Endothelial cell of umbilical vein (primary cell): ENCODE data around the gene SAT2. TPM values are rescaled to one million over a fixed set of nuclear protein-coding genes. Genes with fewer than 3 reads are reported as not detected.

Source experiments
- BruUV-seq: library from RNA; stranded (reverse); fragments of 400-500 nt; replicated peaks from 2 replicates; lab custom pipeline; 2021; lab: Mats Ljungman, UMichigan
- CTCF ChIA-PET: fragments of 300-600, 350-600 bp; sonication (Branson Sonifier 250); formaldehyde crosslinking; loops from one replicate; lab custom pipeline; 2021; ENCODE audit warnings: antibody characterized with exemption, inconsistent platforms; lab: Charles Lee
- POLR2A ChIA-PET: fragments of 300-600, 350-600 bp; sonication (Branson Sonifier 250); formaldehyde crosslinking; loops from one replicate; lab custom pipeline; 2021; ENCODE audit warnings: antibody characterized with exemption, inconsistent platforms; lab: Charles Lee
- DNase-seq: peaks from one replicate; pipeline ENCODE4 v3.0.0-alpha.2; 2011; ENCODE audit warnings: low read depth, low spot score
- FAIRE-seq: peaks from 2 replicates; lab custom pipeline; 2011; peaks lifted over from hg19 to GRCh38; lab: Jason Lieb, UNC
- H2AFZ ChIP-seq: 2 replicates; pipeline ENCODE4 v1.6.0; 2012; ENCODE audit warnings: low read depth, low read length, control low read depth, inconsistent platforms
- H3K27ac ChIP-seq: 2 replicates; pipeline ENCODE4 v1.5.1; 2011; ENCODE audit warnings: low read depth, mild to moderate bottlenecking, control low read depth, low read length, moderate library complexity; ENCODE audit not compliant: insufficient read depth
- H3K27me3 ChIP-seq, 2 experiments: 2 replicates each; pipeline versions ENCODE4 v1.6.0 to v1.6.1; 2011; ENCODE audit warnings: low read length in 2 of 2, mixed read lengths in 1 of 2; ENCODE audit not compliant: control insufficient read depth in 2 of 2, insufficient read depth in 2 of 2
- H3K36me3 ChIP-seq, 2 experiments: 2 replicates in 1 of 2; 3 replicates in 1 of 2; pipeline ENCODE4 v1.5.1; 2011; ENCODE audit warnings: low read length in 2 of 2, mild to moderate bottlenecking in 1 of 2, moderate library complexity in 1 of 2; ENCODE audit not compliant: control insufficient read depth in 2 of 2, insufficient read depth in 2 of 2; ENCODE audit errors: extremely low read depth in 1 of 2
- H3K4me1 ChIP-seq: 3 replicates; pipeline ENCODE4 v1.5.1; 2011; ENCODE audit warnings: mild to moderate bottlenecking, low read length; ENCODE audit not compliant: control insufficient read depth, insufficient read depth; ENCODE audit errors: extremely low read depth
- H3K4me2 ChIP-seq: 2 replicates; pipeline ENCODE4 v1.6.1; 2011; ENCODE audit warnings: low read length, control low read depth, mixed read lengths; ENCODE audit not compliant: insufficient read depth
- H3K4me3 ChIP-seq, 3 experiments: fragments of 200-600 bp in 1 of 3; sonication (generic), shearing (Covaris generic) in 1 of 3; replicated peaks in 1 of 3; 2 replicates each; pipeline ENCODE4 v1.5.1; 2011 to 2016; ENCODE audit warnings: control low read depth in 3 of 3, low read length in 3 of 3, mild to moderate bottlenecking in 2 of 3, inconsistent platforms in 1 of 3, low read depth in 1 of 3, moderate library complexity in 1 of 3; ENCODE audit not compliant: insufficient read depth in 1 of 3
- H3K79me2 ChIP-seq: 2 replicates; pipeline ENCODE4 v1.6.0; 2012; ENCODE audit warnings: low read length, inconsistent platforms; ENCODE audit not compliant: control insufficient read depth, insufficient read depth
- H3K9ac ChIP-seq: replicated peaks from 2 replicates; pipeline ENCODE3; 2011; ENCODE audit warnings: low read length, control low read depth; ENCODE audit not compliant: insufficient read depth; ENCODE audit errors: extremely low read depth
- H3K9me1 ChIP-seq: replicated peaks from 3 replicates; pipeline ENCODE4 v1.6.0; 2011; ENCODE audit warnings: mild to moderate bottlenecking, low read length; ENCODE audit not compliant: control insufficient read depth, insufficient read depth; ENCODE audit errors: extremely low read depth
- H3K9me3 ChIP-seq: replicated peaks from 2 replicates; pipeline ENCODE4 v1.5.1; 2012; ENCODE audit warnings: low read length, inconsistent platforms; ENCODE audit not compliant: control insufficient read depth, insufficient read depth
- H4K20me1 ChIP-seq: replicated peaks from 2 replicates; pipeline ENCODE3; 2011; ENCODE audit warnings: mild to moderate bottlenecking, low read length; ENCODE audit not compliant: control insufficient read depth, insufficient read depth; ENCODE audit errors: extremely low read depth
- FOS ChIP-seq: IDR thresholded peaks from 2 replicates; pipeline ENCODE4 v1.6.1; 2011; ENCODE audit warnings: mild to moderate bottlenecking, low read length, moderate library complexity, borderline replicate concordance; ENCODE audit not compliant: insufficient read depth
- MYC ChIP-seq: IDR thresholded peaks from one replicate; pipeline ENCODE4 v1.6.1; 2011; ENCODE audit warnings: mild to moderate bottlenecking, low read depth, low read length
- dilution Hi-C: fragments of 300-500 bp; cut with MboI; formaldehyde crosslinking; loops from one replicate; pipeline ENCODE4 v1.15.0; 2019; ENCODE audit warnings: low sequenced_read_pairs; ENCODE audit not compliant: extremely low pct_ligation_motif_present
- intact Hi-C: fragments of 100-400 bp; cut with micrococcal nuclease; formaldehyde crosslinking; loops from one replicate; pipeline ENCODE4 v1.10.0; 2022
- polyA plus RNA-seq, 4 experiments: library from polyadenylated mRNA; depleted of rRNA in 3 of 4; stranded (reverse) in 3 of 4; unstranded in 1 of 4; fragments of >200 nt; gene quantifications; 2 replicates each; pipeline versions ENCODE4 v1.2.1 to v1.2.3, GENCODE V29; 2011 to 2012; ENCODE audit warnings: missing spikeins in 1 of 4
- total RNA-seq: library from RNA; stranded (reverse); gene quantifications from 2 replicates; pipeline ENCODE4 v1.2.3, GENCODE V29; 2021
- TF ChIP-seq, protein P1 (sequence below), 2 donors: IDR thresholded peaks; 1 replicate in 1 of 2; 2 replicates in 1 of 2; pipeline ENCODE4 v1.5.1; 2011; ENCODE audit warnings: low read length in 2 of 2, mild to moderate bottlenecking in 2 of 2, moderate library complexity in 2 of 2, control low read depth in 1 of 2, inconsistent platforms in 1 of 2, low read depth in 1 of 2; ENCODE audit not compliant: insufficient read depth in 1 of 2; ENCODE audit errors: extremely low read depth in 1 of 2

SAT2 gene
- total and polyA plus RNA-seq, 2 donors (not counting 3 experiments of a cell fraction or from before 2014, with no cell fraction given): 38.0 to 51.8 TPM

DNA sequence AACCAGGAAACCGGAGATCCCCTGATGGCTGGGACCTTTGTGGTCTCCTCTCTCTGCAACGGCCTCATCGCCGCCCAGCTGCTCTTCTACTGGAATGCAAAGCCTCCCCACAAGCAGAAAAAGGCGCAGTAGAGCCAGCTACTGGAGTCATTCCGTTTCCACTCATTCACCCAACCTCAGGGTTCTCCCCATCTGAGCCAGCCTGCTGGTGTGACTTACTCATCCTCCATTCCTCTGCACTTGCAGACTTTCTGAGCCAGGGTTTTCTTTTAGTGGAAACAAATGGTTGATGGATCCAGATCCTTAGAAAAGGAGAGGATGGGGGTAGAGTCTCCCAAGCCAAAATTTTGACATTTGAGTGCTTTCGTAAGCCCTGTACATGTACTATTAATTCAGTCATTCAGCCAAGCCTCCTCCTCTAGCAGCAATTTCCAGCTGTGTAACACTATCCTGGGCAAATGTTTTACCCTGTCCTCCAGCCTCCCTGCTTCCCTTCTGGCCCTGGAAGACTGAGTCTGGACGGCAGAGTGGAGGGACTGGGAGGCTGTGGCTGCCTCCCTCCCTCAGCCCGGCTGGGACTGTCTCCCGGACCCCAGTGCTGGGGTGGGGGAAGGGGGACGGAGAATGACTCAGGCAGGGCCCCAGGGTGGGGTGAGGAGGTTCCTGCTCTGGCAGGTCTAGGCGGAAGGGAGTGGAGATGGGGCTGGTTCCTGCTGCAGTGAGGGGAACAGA is 40.0 kb downstream of the SAT2 start:
- DNase-seq (no peak), FAIRE-seq (peak; percentile 42)
- no peak overlapping the region for H2AFZ ChIP-seq
- peaks cover 7 to 24% of the 10 kb centered on the region in 2 experiments for H3K36me3 ChIP-seq
- peaks cover 22% of the 10 kb centered on the region for H3K79me2 ChIP-seq
- no peak overlapping the region for H3K4me2 ChIP-seq
- no TSS peak for BruUV-seq
- H3K9me3 ChIP-seq: no peaks in the 10 kb centered on the region
- dilution Hi-C loops (no loop called here), intact Hi-C loops (loop anchor here (2.0 kb wide), 1 partner anchor 27 kb away; the partner anchor contains the start of gene FXR2)
- no peak overlapping the region for H3K9ac ChIP-seq
- POLR2A ChIA-PET: interaction anchor here (1.2 kb wide), 1 partner anchor 11 kb away, joined by 3 read pairs; no protein-coding TSS in a partner anchor
- CTCF ChIA-PET: interaction anchor here (0.8 to 5.1 kb wide), 4 partner anchors 12 to 232 kb away, joined by 3 to 61 read pairs (median 5); partner anchors contain the start of genes SENP3, TP53 and WRAP53
- H4K20me1 ChIP-seq: no peaks in the 10 kb centered on the region
- H3K4me3 ChIP-seq: no peak overlapping the region
- H3K9me1 ChIP-seq: no peaks in the 10 kb centered on the region
- no peak overlapping the region for H3K27ac ChIP-seq
- no peaks in the 10 kb centered on the region for H3K27me3 ChIP-seq
- no peak for TF ChIP-seq MYC
- TF ChIP-seq FOS: peak; percentile 21
- TF ChIP-seq, protein P1, sequence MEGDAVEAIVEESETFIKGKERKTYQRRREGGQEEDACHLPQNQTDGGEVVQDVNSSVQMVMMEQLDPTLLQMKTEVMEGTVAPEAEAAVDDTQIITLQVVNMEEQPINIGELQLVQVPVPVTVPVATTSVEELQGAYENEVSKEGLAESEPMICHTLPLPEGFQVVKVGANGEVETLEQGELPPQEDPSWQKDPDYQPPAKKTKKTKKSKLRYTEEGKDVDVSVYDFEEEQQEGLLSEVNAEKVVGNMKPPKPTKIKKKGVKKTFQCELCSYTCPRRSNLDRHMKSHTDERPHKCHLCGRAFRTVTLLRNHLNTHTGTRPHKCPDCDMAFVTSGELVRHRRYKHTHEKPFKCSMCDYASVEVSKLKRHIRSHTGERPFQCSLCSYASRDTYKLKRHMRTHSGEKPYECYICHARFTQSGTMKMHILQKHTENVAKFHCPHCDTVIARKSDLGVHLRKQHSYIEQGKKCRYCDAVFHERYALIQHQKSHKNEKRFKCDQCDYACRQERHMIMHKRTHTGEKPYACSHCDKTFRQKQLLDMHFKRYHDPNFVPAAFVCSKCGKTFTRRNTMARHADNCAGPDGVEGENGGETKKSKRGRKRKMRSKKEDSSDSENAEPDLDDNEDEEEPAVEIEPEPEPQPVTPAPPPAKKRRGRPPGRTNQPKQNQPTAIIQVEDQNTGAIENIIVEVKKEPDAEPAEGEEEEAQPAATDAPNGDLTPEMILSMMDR (IDR thresholded peaks at IDR 0.05; ENCODE audit: extremely low read depth in 1 of 2, insufficient read depth in 1 of 2, low read depth in 1 of 2, low read length in 2 of 2): no peak
- H3K4me1 ChIP-seq: peaks cover 25% of the 10 kb centered on the region
